H9 (cell line): ENCODE data around the gene PCDHGA12. TPM values are rescaled to one million over a fixed set of nuclear protein-coding genes. Genes with fewer than 3 reads are reported as not detected.

Experiments
- DNase-seq: peaks from one replicate; pipeline ENCODE4 v3.0.0-alpha.2; 2017
- H2AFZ ChIP-seq: one replicate; pipeline ENCODE4 v1.6.1; 2013; ENCODE audit warnings: mild to moderate bottlenecking, low read length, control low read depth, moderate library complexity
- H2AK5ac ChIP-seq: 2 replicates; pipeline ENCODE4 v1.6.1; 2013; ENCODE audit warnings: low read length, control low read depth, mixed read lengths; ENCODE audit not compliant: insufficient read length
- H2BK120ac ChIP-seq: one replicate; pipeline ENCODE4 v1.6.1; 2013; ENCODE audit warnings: low read depth, mild to moderate bottlenecking, low read length, control low read depth, inconsistent platforms; ENCODE audit not compliant: poor library complexity, severe bottlenecking
- H2BK12ac ChIP-seq: 2 replicates; pipeline ENCODE4 v1.6.1; 2013; ENCODE audit warnings: low read length, control low read depth, mixed read lengths, low read depth; ENCODE audit not compliant: insufficient read length
- H2BK15ac ChIP-seq: 2 replicates; pipeline ENCODE4 v1.6.1; 2013; ENCODE audit warnings: low read depth, low read length, control low read depth
- H2BK20ac ChIP-seq: one replicate; pipeline ENCODE4 v1.6.1; 2013; ENCODE audit warnings: low read depth, mild to moderate bottlenecking, low read length, control low read depth, inconsistent platforms; ENCODE audit not compliant: poor library complexity, severe bottlenecking
- H2BK5ac ChIP-seq: 2 replicates; pipeline ENCODE4 v1.6.1; 2013; ENCODE audit warnings: low read length, control low read depth, mixed read lengths; ENCODE audit not compliant: insufficient read length
- H3K14ac ChIP-seq: 2 replicates; pipeline ENCODE4 v1.6.1; 2013; ENCODE audit warnings: low read length, control low read depth; ENCODE audit not compliant: insufficient read depth
- H3K18ac ChIP-seq: 2 replicates; pipeline ENCODE4 v1.6.1; 2013; ENCODE audit warnings: low read depth, mild to moderate bottlenecking, mixed read lengths, low read length, control low read depth; ENCODE audit not compliant: insufficient read length
- H3K23ac ChIP-seq: 2 replicates; pipeline ENCODE4 v1.6.1; 2013; ENCODE audit warnings: low read length, control low read depth, mixed read lengths, low read depth; ENCODE audit not compliant: insufficient read length
- H3K23me2 ChIP-seq: 2 replicates; pipeline ENCODE4 v1.6.1; 2013; ENCODE audit warnings: low read depth, mild to moderate bottlenecking, mixed read lengths, low read length, control low read depth; ENCODE audit not compliant: insufficient read length, poor library complexity, severe bottlenecking
- H3K27ac ChIP-seq: 2 replicates; pipeline ENCODE4 v1.5.1; 2013; ENCODE audit warnings: low read length, control low read depth, mixed read lengths, low read depth; ENCODE audit not compliant: insufficient read length
- H3K27me3 ChIP-seq: 2 replicates; pipeline ENCODE4 v1.6.1; 2013; ENCODE audit warnings: low read length, control low read depth, inconsistent platforms; ENCODE audit not compliant: insufficient read depth
- H3K4ac ChIP-seq: 2 replicates; pipeline ENCODE4 v1.6.1; 2013; ENCODE audit warnings: low read depth, mild to moderate bottlenecking, control low read depth, inconsistent platforms, low read length, moderate library complexity
- H3K4me1 ChIP-seq: 2 replicates; pipeline ENCODE4 v1.6.1; 2013; ENCODE audit warnings: low read length, control low read depth, inconsistent platforms; ENCODE audit not compliant: insufficient read depth
- H3K4me2 ChIP-seq: 2 replicates; pipeline ENCODE4 v1.6.1; 2013; ENCODE audit warnings: low read length, control low read depth, mixed read lengths; ENCODE audit not compliant: insufficient read length, insufficient read depth
- H3K56ac ChIP-seq: 2 replicates; pipeline ENCODE4 v1.6.1; 2013; ENCODE audit warnings: low read depth, mild to moderate bottlenecking, mixed read lengths, low read length, control low read depth; ENCODE audit not compliant: insufficient read length
- H3K79me1 ChIP-seq: 2 replicates; pipeline ENCODE4 v1.6.1; 2013; ENCODE audit warnings: low read depth, mild to moderate bottlenecking, moderate library complexity, low read length, control low read depth, inconsistent platforms; ENCODE audit not compliant: insufficient read depth, poor library complexity, severe bottlenecking
- H3K79me2 ChIP-seq: 2 replicates; pipeline ENCODE4 v1.6.1; 2013; ENCODE audit warnings: low read length, control low read depth, inconsistent platforms; ENCODE audit not compliant: insufficient read depth
- H3K9ac ChIP-seq: 2 replicates; pipeline ENCODE4 v1.6.1; 2013; ENCODE audit warnings: low read length, control low read depth, mixed read lengths; ENCODE audit not compliant: insufficient read length; ENCODE audit errors: extremely low read depth
- H3K9me3 ChIP-seq: one replicate; pipeline ENCODE4 v1.6.1; 2013; ENCODE audit warnings: low read depth, low read length, inconsistent platforms; ENCODE audit not compliant: control insufficient read depth
- H3T11ph ChIP-seq: one replicate; pipeline ENCODE4 v1.6.1; 2013; ENCODE audit warnings: mild to moderate bottlenecking, low read length, control low read depth, inconsistent platforms
- H4K20me1 ChIP-seq: one replicate; pipeline ENCODE4 v1.6.1; 2013; ENCODE audit not compliant: control insufficient read depth, insufficient read length, insufficient read depth
- H4K5ac ChIP-seq: 2 replicates; pipeline ENCODE4 v1.6.1; 2013; ENCODE audit warnings: low read depth, mild to moderate bottlenecking, mixed read lengths, low read length, control low read depth; ENCODE audit not compliant: insufficient read length
- H4K8ac ChIP-seq: replicated peaks from 2 replicates; pipeline ENCODE4 v1.6.1; 2013; ENCODE audit warnings: low read length, control low read depth, mixed read lengths, low read depth; ENCODE audit not compliant: insufficient read length
- H4K91ac ChIP-seq: 2 replicates; pipeline ENCODE4 v1.6.1; 2013; ENCODE audit warnings: low read depth, mild to moderate bottlenecking, moderate library complexity, mixed read lengths, low read length, control low read depth; ENCODE audit not compliant: insufficient read length
- H3K27ac Mint-ChIP-seq, 3 experiments: 2 replicates in 2 of 3; 3 replicates in 1 of 3; pipeline ENCODE4 v1.8.0; 2020 to 2021; ENCODE audit warnings: mixed read lengths in 3 of 3, mild to moderate bottlenecking in 1 of 3, moderate library complexity in 1 of 3
- H3K27me3 Mint-ChIP-seq: 2 replicates; pipeline ENCODE4 v1.8.0; 2021; ENCODE audit warnings: low read depth, mild to moderate bottlenecking, moderate library complexity, mixed read lengths
- H3K36me3 Mint-ChIP-seq, 3 experiments: 2 replicates in 2 of 3; 3 replicates in 1 of 3; pipeline ENCODE4 v1.8.0; 2020 to 2021; ENCODE audit warnings: low read depth in 3 of 3, mixed read lengths in 3 of 3; ENCODE audit not compliant: insufficient read depth in 1 of 3
- H3K4me1 Mint-ChIP-seq, 2 experiments: 2 replicates each; pipeline ENCODE4 v1.8.0; 2020; ENCODE audit warnings: mixed read lengths in 2 of 2
- H3K4me3 Mint-ChIP-seq, 2 experiments: 2 replicates in 1 of 2; 3 replicates in 1 of 2; pipeline ENCODE4 v1.8.0; 2020 to 2021; ENCODE audit warnings: mild to moderate bottlenecking in 2 of 2, mixed read lengths in 2 of 2, moderate library complexity in 1 of 2
- H3K9me3 Mint-ChIP-seq, 2 experiments: 2 replicates in 1 of 2; 3 replicates in 1 of 2; pipeline ENCODE4 v1.8.0; 2020; ENCODE audit warnings: mild to moderate bottlenecking in 2 of 2, mixed read lengths in 2 of 2, moderate library complexity in 1 of 2
- WGBS: extraction: QIAGEN DNeasy Blood & Tissue Kit; methylation state at CpG from one replicate; pipeline ENCODE4 v1.1.7; 2013; ENCODE audit warnings: missing lambda C conversion rate, low lambda C conversion rate, mixed read lengths; ENCODE audit not compliant: insufficient read length; ENCODE audit errors: extremely low coverage; 5-methylcytosine and 5-hydroxymethylcytosine counted together
- total RNA-seq: library from RNA; stranded (reverse); gene quantifications from 2 replicates; pipeline ENCODE4 v1.2.1, GENCODE V29; 2021
- TF ChIP-seq, protein P1 (sequence below): fragments of 200-600 bp; sonication (generic); conservative IDR thresholded peaks from 3 replicates; pipeline ENCODE4 v1.8.0; 2021; ENCODE audit warnings: antibody characterized with exemption, mild to moderate bottlenecking

Gene PCDHGA12
- total RNA-seq, 1 experiment from 2014 or later = 1.3 TPM

GRCh38 chr5:141389153-141390042, 40.9 kb upstream of the PCDHGA12 start:
- Histone ChIP-seq H3K14ac (no peak overlapping the region), H4K8ac (no peak overlapping the region), H3K4me2 (no peak overlapping the region), H4K91ac (no peak overlapping the region), H3K79me1 (no peaks in the 10 kb centered on the region), H3K27ac (no peak overlapping the region), H2AFZ (no peak overlapping the region), H3K18ac (no peak overlapping the region), H3T11ph (no peak overlapping the region), H2AK5ac (no peak overlapping the region), H2BK20ac (no peak overlapping the region), H3K9ac (no peak overlapping the region), H3K4ac (no peak overlapping the region), H3K23me2 (no peaks in the 10 kb centered on the region), H2BK5ac (no peak overlapping the region), H2BK120ac (no peak overlapping the region), H3K27me3 (no peaks in the 10 kb centered on the region), H4K20me1 (no peaks in the 10 kb centered on the region), H3K9me3 (peaks cover 44% of the 10 kb centered on the region), H2BK12ac (no peak overlapping the region), H2BK15ac (no peak overlapping the region), H3K4me1 (0 out of 2 replicates have a peak, but pooled peaks cover 2% of the 10 kb centered on the region), H4K5ac (no peak overlapping the region), H3K23ac (no peak overlapping the region), H3K79me2 (no peaks in the 10 kb centered on the region), H3K56ac (no peak overlapping the region)
- no peak for DNase-seq
- TF ChIP-seq, protein P1, sequence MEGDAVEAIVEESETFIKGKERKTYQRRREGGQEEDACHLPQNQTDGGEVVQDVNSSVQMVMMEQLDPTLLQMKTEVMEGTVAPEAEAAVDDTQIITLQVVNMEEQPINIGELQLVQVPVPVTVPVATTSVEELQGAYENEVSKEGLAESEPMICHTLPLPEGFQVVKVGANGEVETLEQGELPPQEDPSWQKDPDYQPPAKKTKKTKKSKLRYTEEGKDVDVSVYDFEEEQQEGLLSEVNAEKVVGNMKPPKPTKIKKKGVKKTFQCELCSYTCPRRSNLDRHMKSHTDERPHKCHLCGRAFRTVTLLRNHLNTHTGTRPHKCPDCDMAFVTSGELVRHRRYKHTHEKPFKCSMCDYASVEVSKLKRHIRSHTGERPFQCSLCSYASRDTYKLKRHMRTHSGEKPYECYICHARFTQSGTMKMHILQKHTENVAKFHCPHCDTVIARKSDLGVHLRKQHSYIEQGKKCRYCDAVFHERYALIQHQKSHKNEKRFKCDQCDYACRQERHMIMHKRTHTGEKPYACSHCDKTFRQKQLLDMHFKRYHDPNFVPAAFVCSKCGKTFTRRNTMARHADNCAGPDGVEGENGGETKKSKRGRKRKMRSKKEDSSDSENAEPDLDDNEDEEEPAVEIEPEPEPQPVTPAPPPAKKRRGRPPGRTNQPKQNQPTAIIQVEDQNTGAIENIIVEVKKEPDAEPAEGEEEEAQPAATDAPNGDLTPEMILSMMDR = no peak
- peaks cover 28 to 62% (median 45%) of the 10 kb centered on the region in 3 experiments for H3K36me3 Mint-ChIP-seq
- no peak overlapping the region for H3K27ac Mint-ChIP-seq
- no CpG with 5 or more reads among the region's 77 CpGs for whole genome bisulfite sequencing
- peaks cover 68 to 74% of the 10 kb centered on the region in 2 experiments for H3K9me3 Mint-ChIP-seq
- H3K4me1 Mint-ChIP-seq = no peaks in the 10 kb centered on the region
- peaks cover 13% of the 10 kb centered on the region for H3K27me3 Mint-ChIP-seq
- H3K4me3 Mint-ChIP-seq = no peak overlapping the region
